Right atrium auricular region (tissue), 2 donors: ENCODE results near the gene C5. TPM values are rescaled to one million over a fixed set of nuclear protein-coding genes. Genes with fewer than 3 reads are reported as not detected.

Experiments
- DNase-seq: peaks from one replicate; pipeline ENCODE4 v3.0.0-alpha.2; 2019; ENCODE audit warnings: low spot score
- H3K27ac ChIP-seq, 2 donors: fragments of 200-600 bp; sonication (generic); 1 replicate in 1 of 2; 2 replicates in 1 of 2; pipeline ENCODE4 v1.5.1; 2016 to 2019
- H3K27me3 ChIP-seq, 2 donors: fragments of 200-600 bp; sonication (generic); one replicate each; pipeline versions ENCODE4 v1.5.1 to v1.6.0; 2017 to 2019
- H3K36me3 ChIP-seq: fragments of 200-600 bp; sonication (generic); one replicate; pipeline ENCODE4 v1.5.1; 2016
- H3K4me1 ChIP-seq, 2 donors: fragments of 200-600 bp; sonication (generic); one replicate each; pipeline versions ENCODE4 v1.5.1 to v1.6.0; 2017 to 2019
- H3K4me3 ChIP-seq, 2 donors: fragments of 200-600 bp; sonication (generic); 1 replicate in 1 of 2; 2 replicates in 1 of 2; pipeline ENCODE4 v1.5.1; 2017 to 2019; ENCODE audit warnings: mild to moderate bottlenecking in 1 of 2, moderate library complexity in 1 of 2
- H3K9me3 ChIP-seq, 2 donors: fragments of 200-600 bp; sonication (generic); one replicate each; pipeline ENCODE4 v1.5.1; 2019
- CTCF ChIP-seq, 2 donors: fragments of 200-600 bp; sonication (generic); IDR thresholded peaks; one replicate each; pipeline ENCODE4 v1.5.1; 2019; ENCODE audit warnings: antibody characterized with exemption in 2 of 2
- total RNA-seq, 2 donors: library from RNA; depleted of rRNA; stranded (reverse); fragments of >200 nt; gene quantifications; one replicate each; pipeline ENCODE4 v1.1.0, GENCODE V29; 2016

C5 gene
- total RNA-seq, 2 donors from 2014 or later: 0.82 to 1.1 TPM

GRCh38 chr9:120935383-120935857 is 114.7 kb downstream of the C5 start:
- no peaks in the 10 kb centered on the region for H3K36me3 ChIP-seq
- H3K9me3 ChIP-seq: no peaks in the 10 kb centered on the region
- peaks cover 0 to 60% of the 10 kb centered on the region in 2 donors for H3K4me1 ChIP-seq
- no peaks in the 10 kb centered on the region for H3K27me3 ChIP-seq
- TF ChIP-seq CTCF (IDR thresholded peaks at IDR 0.05): no peak
- H3K27ac ChIP-seq: peak overlapping the region; percentile 80 to 81
- H3K4me3 ChIP-seq: no peak overlapping the region
- DNase-seq: peak; percentile 99

- peak; percentile 58 for DNase-seq
- Histone ChIP-seq H3K4me3 (no peak overlapping the region), H3K27me3 (no peaks in the 10 kb centered on the region), H3K4me1 (peaks cover 0 to 65% of the 10 kb centered on the region in 2 donors), H3K9me3 (no peaks in the 10 kb centered on the region), H3K27ac (peak overlapping the region; percentile 80 to 81), H3K36me3 (no peaks in the 10 kb centered on the region)
- TF ChIP-seq CTCF (IDR thresholded peaks at IDR 0.05): no peak
These were observed 115.8 kb downstream of the C5 start for GRCh38 chr9:120934281-120934680.

- Histone ChIP-seq H3K27ac (peak overlapping the region; percentile 80 to 81), H3K36me3 (no peaks in the 10 kb centered on the region), H3K4me1 (peaks cover 0 to 69% of the 10 kb centered on the region in 2 donors), H3K9me3 (no peaks in the 10 kb centered on the region), H3K27me3 (no peaks in the 10 kb centered on the region), H3K4me3 (no peak overlapping the region)
- DNase-seq: peak; percentile 48
- TF ChIP-seq CTCF (IDR thresholded peaks at IDR 0.05): no peak
These were observed 116.6 kb downstream of the C5 start for GRCh38 chr9:120933310-120934055.

- peaks cover 0 to 72% of the 10 kb centered on the region in 2 donors for H3K4me1 ChIP-seq
- peak overlapping the region; percentile 87 to 94 for H3K27ac ChIP-seq
These were observed 117.8 kb downstream of the C5 start for GRCh38 chr9:120932086-120932823.

More at GRCh38 chr9:120932086-120932823, 117.8 kb downstream of the C5 start:
- no peak overlapping the region for H3K4me3 ChIP-seq
- peak; percentile 56 for DNase-seq
- no peaks in the 10 kb centered on the region for H3K9me3 ChIP-seq
- H3K27me3 ChIP-seq: no peaks in the 10 kb centered on the region
- no peaks in the 10 kb centered on the region for H3K36me3 ChIP-seq
- TF ChIP-seq CTCF (IDR thresholded peaks at IDR 0.05): no peak
